Measurements from ENCODE around the gene GSTM5.

DNA sequence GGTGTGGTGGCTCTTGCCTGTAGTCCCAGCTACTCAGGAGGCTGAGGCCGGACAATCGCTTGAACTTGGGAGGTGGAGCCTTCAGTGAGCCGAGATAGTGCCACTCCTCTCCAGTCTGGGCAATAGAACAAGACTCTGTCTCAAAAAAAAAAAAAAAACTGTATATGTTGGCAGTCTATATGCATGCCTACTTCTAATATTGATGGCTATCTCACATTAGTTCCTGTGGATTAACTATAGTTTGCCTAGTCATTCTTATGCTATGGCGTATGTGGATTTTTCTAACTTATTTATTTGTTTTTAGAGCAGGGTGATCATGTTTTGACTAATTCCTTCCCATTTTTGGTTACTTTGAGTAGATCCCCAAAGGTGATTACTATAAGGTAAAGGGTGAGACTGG lies 15.0 kb upstream of the GSTM5 start:
- TF ChIP-seq, protein P1, sequence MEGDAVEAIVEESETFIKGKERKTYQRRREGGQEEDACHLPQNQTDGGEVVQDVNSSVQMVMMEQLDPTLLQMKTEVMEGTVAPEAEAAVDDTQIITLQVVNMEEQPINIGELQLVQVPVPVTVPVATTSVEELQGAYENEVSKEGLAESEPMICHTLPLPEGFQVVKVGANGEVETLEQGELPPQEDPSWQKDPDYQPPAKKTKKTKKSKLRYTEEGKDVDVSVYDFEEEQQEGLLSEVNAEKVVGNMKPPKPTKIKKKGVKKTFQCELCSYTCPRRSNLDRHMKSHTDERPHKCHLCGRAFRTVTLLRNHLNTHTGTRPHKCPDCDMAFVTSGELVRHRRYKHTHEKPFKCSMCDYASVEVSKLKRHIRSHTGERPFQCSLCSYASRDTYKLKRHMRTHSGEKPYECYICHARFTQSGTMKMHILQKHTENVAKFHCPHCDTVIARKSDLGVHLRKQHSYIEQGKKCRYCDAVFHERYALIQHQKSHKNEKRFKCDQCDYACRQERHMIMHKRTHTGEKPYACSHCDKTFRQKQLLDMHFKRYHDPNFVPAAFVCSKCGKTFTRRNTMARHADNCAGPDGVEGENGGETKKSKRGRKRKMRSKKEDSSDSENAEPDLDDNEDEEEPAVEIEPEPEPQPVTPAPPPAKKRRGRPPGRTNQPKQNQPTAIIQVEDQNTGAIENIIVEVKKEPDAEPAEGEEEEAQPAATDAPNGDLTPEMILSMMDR (IDR thresholded peaks at IDR 0.05; ENCODE audit: insufficient read depth, low read depth, low read length): no peak
- no peak for TF ChIP-seq EZH2 (IDR thresholded peaks at IDR 0.05; ENCODE audit: insufficient read depth, low read length)
